ENCODE data around the gene ECE2.
"Not testable (repeated sequence)": the region's sequence is repeated elsewhere in the genome, so short reads cannot be mapped to it uniquely, and the experiment has no call there.

ECE2 gene

DNA sequence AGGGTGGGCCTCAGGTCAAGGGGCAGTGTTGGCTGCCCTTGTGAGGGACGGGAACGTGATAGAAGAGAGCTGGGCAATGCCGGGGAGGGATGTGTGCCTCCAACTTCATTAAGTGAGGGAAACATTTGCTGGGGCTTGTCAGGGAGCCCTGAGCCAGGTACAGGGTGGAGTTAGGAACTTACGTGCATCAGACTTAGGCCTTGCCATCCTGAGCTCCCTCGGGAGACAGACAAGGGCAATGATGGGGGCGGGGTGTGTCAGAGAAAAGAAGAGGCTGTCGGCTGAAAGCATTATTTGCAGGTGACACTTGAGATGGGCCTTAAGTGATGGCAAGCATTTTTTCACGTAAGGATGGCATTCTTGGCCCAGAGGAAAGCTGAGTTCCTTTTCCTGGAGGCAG lies 63.2 kb downstream of the ECE2 start:
- no peak for DNase-seq

DNA sequence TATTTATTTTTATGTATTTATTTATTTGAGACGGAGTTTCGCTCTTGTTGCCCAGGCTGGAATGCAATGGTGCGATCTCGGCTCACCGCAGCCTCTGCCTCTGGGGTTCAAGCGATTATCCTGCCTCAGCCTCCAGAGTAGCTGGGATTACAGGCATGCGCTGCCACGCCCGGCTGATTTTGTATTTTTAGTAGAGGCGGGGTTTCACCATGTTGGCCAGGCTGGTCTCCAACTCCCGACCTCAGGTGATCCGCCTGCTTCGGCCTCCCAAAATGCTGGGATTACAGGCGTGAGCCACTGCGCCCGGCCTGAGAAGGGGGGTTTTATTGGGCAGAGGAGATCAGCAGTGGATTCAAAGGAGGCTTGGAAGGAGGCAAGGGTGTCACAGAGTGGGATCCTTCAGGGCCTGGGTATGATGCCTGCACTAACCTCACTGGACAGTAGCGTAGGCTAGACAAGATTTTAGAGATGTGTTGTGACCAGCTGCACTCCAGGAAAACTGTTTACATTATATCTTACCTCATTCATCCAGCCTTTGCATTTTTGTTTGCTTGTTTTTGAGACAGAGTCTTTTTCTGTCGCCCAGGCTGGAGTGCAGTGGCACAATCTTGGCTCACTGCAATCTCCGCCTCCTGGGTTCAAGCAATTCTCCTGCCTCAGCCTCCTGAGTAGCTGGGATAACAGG lies 63.8 kb downstream of the ECE2 start:
- DNase-seq: not testable (repeated sequence)

GRCh38 chr3:184341925-184342324 lies 66.1 kb downstream of the ECE2 start:
- DNase-seq: no peak
